GM13976 (cell line): ENCODE results near the gene SLC6A20.

Experiments used
- DNase-seq: peaks from one replicate; pipeline ENCODE4 v3.0.0; 2012; ENCODE audit warnings: low spot score
- CTCF ChIP-seq: IDR thresholded peaks from 2 replicates; pipeline ENCODE4 v1.5.1; 2012; ENCODE audit warnings: borderline replicate concordance, mild to moderate bottlenecking; ENCODE audit not compliant: insufficient read depth; ENCODE audit errors: extremely low read depth, missing control alignments, control extremely low read depth
- in situ Hi-C: fragments of 300-500 bp; cut with MboI; formaldehyde crosslinking; loops from one replicate; pipeline ENCODE4 v1.12.0; 2022; ENCODE audit warnings: low sequenced_read_pairs, mixed read lengths, inconsistent platforms; ENCODE audit not compliant: unreplicated experiment

The SLC6A20 gene

DNA sequence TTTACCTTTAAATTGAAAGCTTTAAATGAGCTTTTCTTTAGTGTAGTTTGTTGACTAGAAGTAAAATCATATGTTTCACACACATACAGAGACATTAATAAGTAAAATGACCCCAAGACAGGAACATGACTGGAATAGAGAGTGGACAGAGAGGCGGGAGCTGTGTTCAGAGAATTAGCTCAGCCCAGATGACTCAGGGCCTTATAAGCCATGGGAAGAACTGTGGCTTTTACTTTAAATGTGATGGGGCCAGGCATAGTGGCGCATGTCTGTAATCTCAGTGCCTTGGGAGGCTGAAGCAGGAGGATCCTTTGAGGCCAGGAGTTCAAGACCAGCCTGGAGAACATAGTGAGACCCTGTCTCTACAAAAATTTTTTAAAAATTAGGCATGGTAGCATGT is 80.4 kb downstream of the SLC6A20 start:
- no peak for TF ChIP-seq CTCF
- in situ Hi-C loops: no loop called here
- DNase-seq: no peak

DNA sequence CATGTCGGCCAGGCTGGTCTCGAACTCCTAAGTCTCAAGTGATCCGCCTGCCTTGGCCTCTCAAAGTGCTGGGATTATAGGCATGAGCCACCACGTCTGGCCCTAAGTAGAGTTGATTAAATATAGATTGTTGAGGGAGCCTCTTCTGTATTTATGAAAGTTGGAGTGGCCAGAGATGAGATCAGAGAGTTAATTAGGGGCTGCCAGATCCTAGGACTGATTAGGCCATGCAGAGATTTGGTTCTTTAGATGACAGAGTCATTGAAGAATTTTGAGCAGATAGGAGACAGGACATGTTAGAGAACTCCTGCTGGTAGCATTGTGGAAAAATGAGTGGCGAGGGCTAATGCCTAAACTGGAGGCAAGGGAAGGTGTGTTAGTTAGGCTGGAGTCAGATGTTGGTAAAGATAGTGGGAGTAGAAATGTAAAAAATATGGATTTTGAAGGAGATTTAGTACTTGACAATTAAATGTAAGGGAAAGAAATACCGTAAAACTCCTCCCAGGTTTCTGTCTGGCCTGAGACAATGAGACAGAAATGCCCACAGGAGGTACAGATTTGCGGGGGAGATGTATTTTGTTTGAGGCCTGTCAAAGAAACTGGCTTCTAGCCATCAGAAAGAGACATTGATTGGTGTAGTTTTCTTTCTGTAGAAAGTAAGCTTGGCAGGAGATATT is 83.8 kb downstream of the SLC6A20 start:
- no peak for DNase-seq
- in situ Hi-C loops: no loop called here
- no peak for TF ChIP-seq CTCF

GRCh38 chr3:45711931-45712330 is 84.4 kb downstream of the SLC6A20 start:
- no peak for TF ChIP-seq CTCF
- in situ Hi-C loops: no loop called here
- no peak for DNase-seq

- in situ Hi-C loops: no loop called here
- TF ChIP-seq CTCF: no peak
- DNase-seq: no peak
These were observed 90.2 kb downstream of the SLC6A20 start for GRCh38 chr3:45705839-45706808.
